Vein endothelial cell (primary cell): ENCODE results near the gene CDC40. TPM values are rescaled to one million over a fixed set of nuclear protein-coding genes. Genes with fewer than 3 reads are reported as not detected.

Source experiments
- total RNA-seq: library from RNA; depleted of rRNA; stranded (reverse); fragments of >200 nt; gene quantifications from 2 replicates; pipeline ENCODE4 v1.2.3, GENCODE V29; 2012

The CDC40 gene
- 20.9 and 25.7 TPM in 2 replicates for total RNA-seq

DNA sequence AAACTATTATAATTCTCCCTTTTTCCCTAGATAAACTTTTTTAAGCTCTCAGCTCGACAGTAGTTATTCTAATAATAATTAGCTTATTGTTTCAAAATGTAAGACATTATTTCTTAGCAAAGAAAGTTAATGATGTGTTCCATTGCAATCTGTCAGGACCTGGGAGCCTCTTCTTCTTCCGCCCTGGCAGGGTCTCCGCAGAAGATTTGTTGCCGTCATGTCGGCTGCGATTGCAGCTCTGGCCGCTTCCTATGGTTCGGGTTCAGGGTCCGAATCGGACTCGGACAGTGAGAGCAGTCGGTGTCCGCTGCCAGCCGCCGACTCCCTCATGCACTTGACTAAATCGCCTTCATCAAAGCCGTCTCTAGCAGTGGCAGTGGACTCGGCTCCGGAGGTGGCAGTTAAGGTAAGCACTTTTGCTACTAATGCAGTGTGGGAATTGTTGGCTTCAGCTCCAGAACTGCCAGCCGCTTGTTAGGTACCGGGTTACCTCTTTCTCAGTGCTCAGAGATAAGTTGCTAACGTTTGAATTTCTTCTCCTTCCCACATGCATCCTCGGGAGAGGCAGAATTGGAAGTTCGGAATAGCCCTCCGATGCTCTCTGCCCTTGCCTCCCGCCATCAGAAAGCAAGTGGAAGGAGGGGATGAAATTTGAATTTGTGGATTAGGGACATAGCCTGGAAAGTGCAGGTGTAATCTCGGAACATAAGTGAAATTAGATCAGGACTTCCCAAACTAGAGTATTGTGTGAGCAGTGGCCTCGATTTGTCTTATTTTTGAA is at the start of gene CDC40:
Gene CDC40 (plus strand): TSS at position 200 of the 781 bp plus-strand sequence. CDS start 18 bp downstream, at position 218.

GRCh38 chr6:110179406-110180227 is 610 bp upstream of the CDC40 start, which contains the start of gene WASF1:
Gene WASF1, minus strand, starts transcription at chr6:110179670. Its CDS starts 52,069 bp downstream, at chr6:110127601.

Other genes starting within 250 kb of the CDC40 start
- not detected in 2 replicates for gene GPR6, start 202.1 kb upstream of the CDC40 start, total RNA-seq
- gene WASF1, start 757 bp upstream of the CDC40 start, total RNA-seq = 13.6 and 17.3 TPM in 2 replicates
- not detected in 2 replicates for gene METTL24, start 177.9 kb downstream of the CDC40 start, total RNA-seq
- 0.33 TPM in 1 of 2 replicates, not detected in the other for gene DDO, start 235.1 kb downstream of the CDC40 start, total RNA-seq